Hepatocyte (in vitro differentiated cells): ENCODE data around the gene SLC2A10. TPM values are rescaled to one million over a fixed set of nuclear protein-coding genes. Genes with fewer than 3 reads are reported as not detected.

Source experiments
- DNase-seq: peaks from one replicate; pipeline ENCODE4 v3.0.0-alpha.2; 2016; ENCODE audit warnings: low spot score
- H2AFZ ChIP-seq: fragments of 200-600 bp; sonication (generic); 2 replicates; pipeline ENCODE4 v1.6.0; 2016; ENCODE audit warnings: antibody characterized with exemption, mild to moderate bottlenecking
- H3K27ac ChIP-seq: fragments of 200-600 bp; sonication (generic); 2 replicates; pipeline ENCODE4 v1.5.1; 2016; ENCODE audit warnings: mild to moderate bottlenecking
- H3K27me3 ChIP-seq: fragments of 200-600 bp; sonication (generic); 2 replicates; pipeline ENCODE4 v1.6.1; 2016
- H3K36me3 ChIP-seq: fragments of 200-600 bp; sonication (generic); replicated peaks from 2 replicates; pipeline ENCODE4 v1.5.1; 2016; ENCODE audit warnings: low read depth; ENCODE audit not compliant: insufficient read depth
- H3K4me1 ChIP-seq: fragments of 200-600 bp; sonication (generic); 2 replicates; pipeline ENCODE4 v1.5.1; 2016; ENCODE audit warnings: mild to moderate bottlenecking, moderate library complexity; ENCODE audit not compliant: insufficient read depth
- H3K4me2 ChIP-seq: fragments of 200-600 bp; sonication (generic); 2 replicates; pipeline ENCODE4 v1.6.0; 2016
- H3K4me3 ChIP-seq: fragments of 200-600 bp; sonication (generic); 2 replicates; pipeline ENCODE4 v1.5.1; 2016; ENCODE audit warnings: mild to moderate bottlenecking
- H3K79me2 ChIP-seq: fragments of 200-600 bp; sonication (generic); 2 replicates; pipeline ENCODE4 v1.6.0; 2017; ENCODE audit warnings: mild to moderate bottlenecking
- H3K9me2 ChIP-seq: fragments of 200-600 bp; sonication (generic); replicated peaks from 2 replicates; pipeline ENCODE4 v1.6.0; 2017; ENCODE audit warnings: mild to moderate bottlenecking; ENCODE audit not compliant: insufficient read depth
- H3K9me3 ChIP-seq: fragments of 200-600 bp; sonication (generic); 2 replicates; pipeline ENCODE4 v1.5.1; 2016; ENCODE audit warnings: low read depth, mild to moderate bottlenecking
- H4K20me1 ChIP-seq: fragments of 200-600 bp; sonication (generic); 2 replicates; pipeline ENCODE4 v1.6.0; 2016; ENCODE audit warnings: mild to moderate bottlenecking; ENCODE audit not compliant: insufficient read depth, poor library complexity, severe bottlenecking
- EZH2 ChIP-seq: fragments of 200-600 bp; sonication (generic); IDR thresholded peaks from 2 replicates; pipeline ENCODE4 v1.6.1; 2016; ENCODE audit warnings: antibody characterized with exemption, mild to moderate bottlenecking, borderline replicate concordance
- EZH2phosphoT487 ChIP-seq: fragments of 200-600 bp; sonication (generic); IDR thresholded peaks from one replicate; pipeline ENCODE4 v1.6.1; 2018; ENCODE audit warnings: antibody characterized with exemption, mild to moderate bottlenecking, low read depth, moderate library complexity; ENCODE audit not compliant: unreplicated experiment, severe bottlenecking
- WGBS: methylation state at CpG from one replicate; pipeline ENCODE4 v1.1.6; 2016; ENCODE audit warnings: low lambda C conversion rate; ENCODE audit errors: missing lambda C conversion rate; 5-methylcytosine and 5-hydroxymethylcytosine counted together
- polyA plus RNA-seq: library from polyadenylated mRNA; unstranded; fragments of >200 nt; fragmentation: Nextera tagmentation; extraction: Ambion mirVana; gene quantifications from 2 replicates; pipeline ENCODE4 v1.2.1, GENCODE V29; 2016
- total RNA-seq: library from RNA; depleted of rRNA; stranded (reverse); fragments of >200 nt; gene quantifications from 2 replicates; pipeline ENCODE4 v1.2.3, GENCODE V29; 2014
- TF ChIP-seq, protein P1 (sequence below): fragments of 200-600 bp; sonication (generic); IDR thresholded peaks from 2 replicates; pipeline ENCODE4 v1.5.1; 2016; ENCODE audit warnings: antibody characterized with exemption, mild to moderate bottlenecking; ENCODE audit not compliant: poor library complexity

The SLC2A10 gene
- total and polyA plus RNA-seq, 2 experiments from 2014 or later, result 23.4 to 37.2 TPM

DNA sequence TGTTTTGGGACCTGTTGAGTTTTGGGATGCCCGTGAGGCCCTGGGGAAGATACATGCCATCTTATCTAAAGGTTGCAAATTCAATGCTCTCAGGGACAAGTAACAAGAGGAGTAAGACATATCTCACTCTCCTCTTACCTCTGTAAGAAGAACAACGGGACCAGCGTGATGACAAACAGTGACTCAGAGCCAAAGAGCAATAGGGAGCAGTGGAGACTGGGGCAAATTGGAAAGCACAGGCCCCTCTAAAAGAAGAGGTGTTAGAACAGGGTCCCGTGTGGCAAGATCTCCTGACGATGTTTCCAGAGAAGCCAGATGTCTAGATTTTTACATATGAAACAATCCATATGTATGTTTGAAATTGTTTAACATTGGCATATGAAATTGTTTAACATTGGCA is 31.8 kb upstream of the SLC2A10 start:
- 82% methylated on average over 5 of the region's 5 CpGs for WGBS
- no peaks in the 10 kb centered on the region for H3K36me3 ChIP-seq
- no peak for TF ChIP-seq EZH2phosphoT487
- no peak for TF ChIP-seq EZH2
- TF ChIP-seq, protein P1, sequence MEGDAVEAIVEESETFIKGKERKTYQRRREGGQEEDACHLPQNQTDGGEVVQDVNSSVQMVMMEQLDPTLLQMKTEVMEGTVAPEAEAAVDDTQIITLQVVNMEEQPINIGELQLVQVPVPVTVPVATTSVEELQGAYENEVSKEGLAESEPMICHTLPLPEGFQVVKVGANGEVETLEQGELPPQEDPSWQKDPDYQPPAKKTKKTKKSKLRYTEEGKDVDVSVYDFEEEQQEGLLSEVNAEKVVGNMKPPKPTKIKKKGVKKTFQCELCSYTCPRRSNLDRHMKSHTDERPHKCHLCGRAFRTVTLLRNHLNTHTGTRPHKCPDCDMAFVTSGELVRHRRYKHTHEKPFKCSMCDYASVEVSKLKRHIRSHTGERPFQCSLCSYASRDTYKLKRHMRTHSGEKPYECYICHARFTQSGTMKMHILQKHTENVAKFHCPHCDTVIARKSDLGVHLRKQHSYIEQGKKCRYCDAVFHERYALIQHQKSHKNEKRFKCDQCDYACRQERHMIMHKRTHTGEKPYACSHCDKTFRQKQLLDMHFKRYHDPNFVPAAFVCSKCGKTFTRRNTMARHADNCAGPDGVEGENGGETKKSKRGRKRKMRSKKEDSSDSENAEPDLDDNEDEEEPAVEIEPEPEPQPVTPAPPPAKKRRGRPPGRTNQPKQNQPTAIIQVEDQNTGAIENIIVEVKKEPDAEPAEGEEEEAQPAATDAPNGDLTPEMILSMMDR, result no peak

DNA sequence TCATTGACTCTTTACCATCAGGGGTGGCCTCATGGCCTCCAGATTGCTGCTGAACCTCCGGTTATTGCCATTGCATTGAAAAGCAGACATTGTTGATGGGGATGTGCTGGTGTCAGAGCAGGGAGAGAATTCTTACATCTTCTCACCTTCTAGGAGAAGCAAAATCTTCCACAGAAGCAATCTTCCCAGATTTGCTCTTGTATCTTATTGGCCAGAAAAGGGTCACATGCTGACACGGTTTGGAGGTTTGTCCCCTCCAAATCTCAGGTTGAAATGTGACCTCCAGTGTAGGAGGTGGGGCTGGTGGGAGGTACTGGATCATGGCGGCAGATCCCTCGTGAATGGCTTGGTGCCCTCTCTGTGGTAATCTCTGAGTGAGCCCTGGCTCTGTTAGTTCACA is 30.9 kb upstream of the SLC2A10 start:
- Histone ChIP-seq H3K4me1 (peaks cover 3% of the 10 kb centered on the region), H3K27ac (no peak overlapping the region), H3K4me3 (no peak overlapping the region), H3K9me2 (no peaks in the 10 kb centered on the region), H3K36me3 (no peaks in the 10 kb centered on the region), H3K4me2 (no peak overlapping the region), H3K9me3 (no peaks in the 10 kb centered on the region), H3K79me2 (peaks cover 21% of the 10 kb centered on the region), H2AFZ (no peak overlapping the region), H4K20me1 (peaks cover 2% of the 10 kb centered on the region), H3K27me3 (no peaks in the 10 kb centered on the region)
- 90% methylated on average over 4 of the region's 4 CpGs for WGBS
- DNase-seq, result no peak
- TF ChIP-seq, protein P1, result no peak
- TF ChIP-seq EZH2phosphoT487, result no peak
- TF ChIP-seq EZH2, result no peak

More for the DNA sequence above, 31.8 kb upstream of the SLC2A10 start:
- no peaks in the 10 kb centered on the region for H3K9me2 ChIP-seq
- no peak overlapping the region for H2AFZ ChIP-seq
- H3K4me3 ChIP-seq, result no peak overlapping the region
- H3K27me3 ChIP-seq, result no peaks in the 10 kb centered on the region
- no peak overlapping the region for H3K27ac ChIP-seq
- H4K20me1 ChIP-seq, result peaks cover 2% of the 10 kb centered on the region
- no peak overlapping the region for H3K4me2 ChIP-seq
- H3K79me2 ChIP-seq, result peaks cover 15% of the 10 kb centered on the region
- H3K9me3 ChIP-seq, result no peaks in the 10 kb centered on the region
- DNase-seq, result no peak
- H3K4me1 ChIP-seq, result no peaks in the 10 kb centered on the region

DNA sequence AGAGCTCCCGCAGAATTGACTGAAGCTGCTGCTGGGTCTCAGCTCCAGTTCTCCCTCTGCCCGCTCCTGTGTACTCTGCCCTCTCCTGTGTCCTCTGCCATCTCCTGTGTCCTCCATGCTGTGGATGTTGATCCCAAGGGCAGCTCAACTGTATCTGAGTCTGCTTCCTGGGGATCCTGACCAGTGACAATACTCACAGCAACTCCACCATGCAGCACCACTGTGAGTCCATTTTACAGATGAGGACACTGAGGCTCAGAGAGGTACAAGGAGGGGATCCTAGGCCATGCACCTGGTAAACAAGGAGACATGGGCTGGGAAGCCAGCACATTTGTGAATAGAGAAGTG is 28.8 kb upstream of the SLC2A10 start:
- H3K9me2 ChIP-seq, result no peaks in the 10 kb centered on the region
- no peak overlapping the region for H3K4me2 ChIP-seq
- H3K27ac ChIP-seq, result no peak overlapping the region
- peaks cover 6% of the 10 kb centered on the region for H3K4me1 ChIP-seq
- no peaks in the 10 kb centered on the region for H3K36me3 ChIP-seq
- no peaks in the 10 kb centered on the region for H3K27me3 ChIP-seq
- no peaks in the 10 kb centered on the region for H3K9me3 ChIP-seq
- no peak overlapping the region for H2AFZ ChIP-seq
- peaks cover 32% of the 10 kb centered on the region for H3K79me2 ChIP-seq
- WGBS, result 97% methylated on average over 2 of the region's 2 CpGs
- TF ChIP-seq, protein P1, result no peak
- no peak for TF ChIP-seq EZH2
- TF ChIP-seq EZH2phosphoT487, result no peak
- H3K4me3 ChIP-seq, result no peak overlapping the region
- no peak for DNase-seq
- peaks cover 2% of the 10 kb centered on the region for H4K20me1 ChIP-seq
